NCI-H1092 (cell line): Measurements from ENCODE around the gene PRDM2.

Source experiments
- DNase-seq: peaks from one replicate; lab custom pipeline; 2025; lab: John Stamatoyannopoulos, UW

Gene PRDM2

GRCh38 chr1:13794231-13795187 lies 94.5 kb downstream of the PRDM2 start:
- no peak for DNase-seq

- no peak for DNase-seq
These were observed 97.4 kb downstream of the PRDM2 start for GRCh38 chr1:13797397-13797796.

- DNase-seq = no peak
These were observed 98.1 kb downstream of the PRDM2 start for GRCh38 chr1:13798120-13798519.

- DNase-seq = no peak
These were observed 99.7 kb downstream of the PRDM2 start for GRCh38 chr1:13799502-13800283.

- no peak for DNase-seq
These were observed 101.2 kb downstream of the PRDM2 start for GRCh38 chr1:13801232-13801631.

- DNase-seq = no peak
These were observed 101.9 kb downstream of the PRDM2 start for GRCh38 chr1:13801655-13802486.

- no peak for DNase-seq
These were observed 103.0 kb downstream of the PRDM2 start for GRCh38 chr1:13802782-13803545.

GRCh38 chr1:13803546-13804239 lies 103.7 kb downstream of the PRDM2 start:
- no peak for DNase-seq

- no peak for DNase-seq
These were observed 104.2 kb downstream of the PRDM2 start for GRCh38 chr1:13804240-13804633.

GRCh38 chr1:13805431-13805830 lies 105.4 kb downstream of the PRDM2 start:
- DNase-seq = no peak

GRCh38 chr1:13806108-13806507 lies 106.1 kb downstream of the PRDM2 start:
- no peak for DNase-seq

GRCh38 chr1:13807209-13807608 lies 107.2 kb downstream of the PRDM2 start:
- DNase-seq = no peak

- DNase-seq = no peak
These were observed 108.7 kb downstream of the PRDM2 start for GRCh38 chr1:13808729-13809131.

- DNase-seq = no peak
These were observed 109.6 kb downstream of the PRDM2 start for GRCh38 chr1:13809461-13810159.

GRCh38 chr1:13812456-13813397 lies 112.7 kb downstream of the PRDM2 start:
- DNase-seq = no peak

- no peak for DNase-seq
These were observed 113.5 kb downstream of the PRDM2 start for GRCh38 chr1:13813398-13814012.

- DNase-seq = no peak
These were observed 114.1 kb downstream of the PRDM2 start for GRCh38 chr1:13814131-13814530.

- no peak for DNase-seq
These were observed 116.2 kb downstream of the PRDM2 start for GRCh38 chr1:13816016-13816760.
